ENCODE measurements around the gene IKZF1.

The IKZF1 gene

GRCh38 chr7:50379539-50379938 lies 75.0 kb downstream of the IKZF1 start:
- FAIRE-seq, result no peak

DNA sequence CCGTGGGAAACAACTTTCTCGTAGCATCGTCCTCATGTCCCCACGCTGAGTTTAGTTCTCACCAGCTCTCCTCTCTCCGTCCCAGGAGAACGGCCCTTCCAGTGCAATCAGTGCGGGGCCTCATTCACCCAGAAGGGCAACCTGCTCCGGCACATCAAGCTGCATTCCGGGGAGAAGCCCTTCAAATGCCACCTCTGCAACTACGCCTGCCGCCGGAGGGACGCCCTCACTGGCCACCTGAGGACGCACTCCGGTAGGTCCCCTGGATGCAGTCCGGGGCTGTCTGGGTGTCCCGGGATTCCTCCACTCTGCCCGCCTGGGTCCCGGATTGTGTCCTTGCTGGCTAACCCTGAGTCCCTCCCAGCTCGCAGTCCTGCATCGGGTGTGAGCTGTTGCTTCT lies 77.9 kb downstream of the IKZF1 start:
- FAIRE-seq, result no peak

DNA sequence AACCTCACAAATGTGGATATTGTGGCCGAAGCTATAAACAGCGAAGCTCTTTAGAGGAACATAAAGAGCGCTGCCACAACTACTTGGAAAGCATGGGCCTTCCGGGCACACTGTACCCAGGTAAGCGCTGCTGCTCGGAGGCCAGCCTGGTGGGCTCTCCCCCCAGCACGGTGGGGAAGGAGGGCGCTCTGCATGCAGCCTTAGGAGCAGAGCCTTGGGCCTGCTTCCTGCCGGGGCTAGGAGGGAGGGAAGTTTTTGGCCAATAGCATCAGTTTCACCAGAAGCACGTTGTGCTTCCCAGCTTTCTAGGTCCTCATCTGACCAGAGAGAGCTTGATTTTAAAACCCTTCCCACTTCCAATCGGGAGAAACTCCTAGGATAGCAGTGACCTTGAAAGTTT lies 82.8 kb downstream of the IKZF1 start:
- FAIRE-seq, result no peak

- FAIRE-seq, result no peak
Measured at GRCh38 chr7:50389961-50390360, 85.4 kb downstream of the IKZF1 start.

GRCh38 chr7:50391386-50391785 lies 86.9 kb downstream of the IKZF1 start:
- no peak for FAIRE-seq

DNA sequence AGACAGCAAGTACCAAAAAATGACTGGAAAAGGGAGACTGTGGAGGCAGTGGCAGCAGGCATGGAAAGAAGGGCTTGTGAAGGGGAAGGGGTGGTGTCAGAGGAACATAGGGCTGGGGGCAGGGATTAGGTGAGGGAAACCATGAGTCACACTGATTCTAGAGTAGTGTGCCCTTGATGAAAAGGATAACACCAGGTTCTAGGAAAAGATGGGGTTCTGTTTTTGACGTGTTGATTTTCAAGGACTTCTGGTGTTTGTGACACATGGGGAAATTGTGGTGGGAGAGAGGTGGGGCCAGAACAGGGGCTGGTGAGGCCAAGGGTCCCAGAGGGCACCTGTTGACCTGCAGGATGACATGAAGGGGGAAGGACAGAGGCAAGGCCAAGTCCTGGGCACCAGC lies 88.6 kb downstream of the IKZF1 start:
- FAIRE-seq, result no peak

DNA sequence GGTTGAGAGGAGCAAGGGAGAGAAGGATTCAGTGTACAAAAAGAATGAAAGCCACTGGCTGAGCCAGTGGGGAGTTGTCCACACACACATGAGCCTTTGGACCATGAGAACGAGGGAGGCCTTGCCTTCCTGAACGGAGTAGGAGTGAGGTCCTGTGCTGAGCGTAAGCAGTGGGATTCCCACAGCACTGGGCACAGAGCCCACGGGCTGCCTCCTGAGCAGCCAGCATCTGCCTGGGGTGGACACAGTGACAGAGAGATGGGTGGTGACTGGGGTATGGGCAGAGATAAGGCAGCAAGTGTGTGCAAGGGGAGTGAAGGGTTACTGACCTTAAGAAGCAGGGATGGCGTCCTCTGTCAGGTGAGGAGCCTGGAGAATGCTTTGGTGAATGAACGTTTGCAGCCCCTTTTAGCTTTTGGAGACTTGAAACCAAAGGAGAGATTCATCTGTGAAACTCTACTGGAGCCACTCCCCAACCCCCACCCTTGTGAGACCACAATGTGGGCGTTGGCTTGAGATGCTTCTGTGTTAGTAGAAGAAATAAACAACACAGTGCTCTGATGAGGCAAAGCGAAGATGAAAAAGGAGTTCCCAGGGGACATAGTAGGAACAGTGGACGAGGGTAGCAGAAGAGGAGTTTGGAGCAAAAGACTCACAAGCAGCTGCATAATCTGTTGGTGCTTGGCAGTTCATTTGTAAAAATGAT lies 89.2 kb downstream of the IKZF1 start:
- FAIRE-seq, result no peak

- FAIRE-seq, result no peak
Measured at GRCh38 chr7:50394315-50394714, 89.8 kb downstream of the IKZF1 start.

- FAIRE-seq, result no peak
Measured at GRCh38 chr7:50396856-50397255, 92.3 kb downstream of the IKZF1 start.

- no peak for FAIRE-seq
Measured at GRCh38 chr7:50397320-50397970, 92.9 kb downstream of the IKZF1 start.

GRCh38 chr7:50397971-50398324 lies 93.4 kb downstream of the IKZF1 start:
- no peak for FAIRE-seq

DNA sequence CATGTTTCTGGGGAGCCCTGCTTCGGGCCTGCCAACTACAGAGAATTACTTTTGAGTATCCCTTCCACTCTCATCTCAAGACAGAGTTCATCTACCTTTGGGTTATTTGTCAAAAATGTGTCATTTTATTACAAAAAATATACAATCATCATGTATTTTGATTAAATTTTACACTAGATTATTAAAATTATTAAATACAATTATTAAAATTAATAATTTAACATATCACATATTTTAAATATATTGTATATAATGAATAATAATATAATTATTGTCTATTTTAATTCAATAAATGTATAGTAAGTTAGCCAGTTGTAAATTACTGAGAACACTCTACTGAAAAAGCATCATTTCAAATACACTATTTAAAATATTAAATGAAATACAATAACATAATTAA lies 94.7 kb downstream of the IKZF1 start:
- FAIRE-seq, result no peak

- no peak for FAIRE-seq
Measured at GRCh38 chr7:50399635-50400034, 95.1 kb downstream of the IKZF1 start.

- no peak for FAIRE-seq
Measured at GRCh38 chr7:50400114-50400513, 95.6 kb downstream of the IKZF1 start.

DNA sequence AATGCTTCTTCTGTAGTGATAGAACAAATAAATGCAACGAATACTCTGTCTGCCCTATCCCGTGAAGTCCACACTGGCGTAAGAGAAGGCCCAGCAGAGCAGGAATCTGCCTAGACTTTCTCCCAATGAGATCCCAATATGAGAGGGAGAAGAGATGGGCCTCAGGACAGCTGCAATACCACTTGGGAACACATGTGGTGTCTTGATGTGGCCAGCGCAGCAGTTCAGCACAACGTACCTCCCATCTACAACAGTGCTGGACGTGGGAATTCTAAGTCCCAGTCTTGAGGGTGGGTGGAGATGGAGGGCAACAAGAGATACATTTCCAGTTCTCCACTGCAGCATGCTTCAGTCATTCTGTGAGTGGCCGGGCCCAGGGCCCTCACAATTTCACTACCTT lies 99.9 kb downstream of the IKZF1 start:
- no peak for FAIRE-seq

DNA sequence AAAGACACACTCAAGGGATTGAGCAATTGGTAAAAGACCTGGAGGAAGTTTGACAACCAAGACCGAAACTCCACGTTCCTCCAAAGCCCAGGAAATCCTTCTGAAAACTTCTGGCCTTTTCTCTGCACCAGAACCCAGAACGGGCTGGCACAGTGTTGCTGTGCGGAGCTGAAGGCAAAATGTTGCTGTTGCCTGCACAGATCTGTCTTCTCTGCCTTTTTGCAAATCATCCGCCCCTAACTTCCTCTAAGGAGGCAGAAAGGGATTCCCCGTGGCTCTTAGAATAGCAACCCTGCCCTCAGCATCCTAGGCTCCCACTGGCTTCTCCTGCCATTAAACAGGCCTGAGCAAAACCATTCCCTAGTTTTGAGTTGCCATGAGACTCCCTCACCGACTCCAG lies 100.7 kb downstream of the IKZF1 start:
- FAIRE-seq, result no peak

- FAIRE-seq, result no peak
Measured at GRCh38 chr7:50406935-50407334, 102.4 kb downstream of the IKZF1 start.

GRCh38 chr7:50409856-50410745 lies 105.6 kb downstream of the IKZF1 start:
- FAIRE-seq, result no peak

DNA sequence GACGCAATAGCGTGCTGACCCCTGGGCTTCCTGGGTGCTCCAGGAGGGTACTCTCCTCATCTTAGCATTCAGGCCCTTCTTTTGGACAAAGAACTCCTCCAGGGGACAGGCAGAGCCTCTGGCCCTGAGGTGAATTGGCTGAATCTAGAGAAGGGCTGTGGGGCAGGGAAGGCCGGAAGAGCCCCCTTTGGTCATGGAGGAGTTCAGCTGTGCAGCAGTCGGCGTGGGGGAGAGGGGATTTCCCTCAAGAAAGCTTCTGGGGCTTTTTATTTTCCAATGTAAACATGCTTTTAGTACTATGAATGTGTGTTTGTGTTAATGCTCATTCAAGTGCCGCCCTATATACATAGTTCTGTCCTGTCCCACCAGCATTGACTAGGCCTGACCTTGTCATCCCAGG lies 106.8 kb downstream of the IKZF1 start:
- FAIRE-seq, result no peak

DNA sequence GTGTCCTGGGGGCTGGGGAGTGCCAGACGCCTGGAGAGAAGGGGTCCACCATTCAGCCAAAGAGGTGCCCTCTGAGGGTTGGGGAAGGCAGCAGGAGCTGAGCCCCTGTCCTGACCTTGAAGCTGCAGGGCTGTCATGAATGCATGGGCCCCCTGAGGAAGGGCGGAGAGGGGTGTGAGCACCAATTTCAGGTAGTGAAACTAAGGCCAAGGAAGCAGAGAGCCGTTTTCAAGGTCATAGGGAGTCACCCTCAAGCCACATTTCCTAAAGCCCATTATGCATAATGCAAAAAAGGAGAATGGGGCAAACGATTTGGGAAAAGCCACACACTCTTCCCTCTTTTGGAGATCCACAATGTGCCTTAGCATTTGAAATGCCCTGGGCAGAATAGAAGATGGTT lies 108.5 kb downstream of the IKZF1 start:
- FAIRE-seq, result no peak

GRCh38 chr7:50413561-50413960 lies 109.0 kb downstream of the IKZF1 start:
- FAIRE-seq, result no peak

GRCh38 chr7:50415844-50416364 lies 111.4 kb downstream of the IKZF1 start:
- FAIRE-seq, result no peak

DNA sequence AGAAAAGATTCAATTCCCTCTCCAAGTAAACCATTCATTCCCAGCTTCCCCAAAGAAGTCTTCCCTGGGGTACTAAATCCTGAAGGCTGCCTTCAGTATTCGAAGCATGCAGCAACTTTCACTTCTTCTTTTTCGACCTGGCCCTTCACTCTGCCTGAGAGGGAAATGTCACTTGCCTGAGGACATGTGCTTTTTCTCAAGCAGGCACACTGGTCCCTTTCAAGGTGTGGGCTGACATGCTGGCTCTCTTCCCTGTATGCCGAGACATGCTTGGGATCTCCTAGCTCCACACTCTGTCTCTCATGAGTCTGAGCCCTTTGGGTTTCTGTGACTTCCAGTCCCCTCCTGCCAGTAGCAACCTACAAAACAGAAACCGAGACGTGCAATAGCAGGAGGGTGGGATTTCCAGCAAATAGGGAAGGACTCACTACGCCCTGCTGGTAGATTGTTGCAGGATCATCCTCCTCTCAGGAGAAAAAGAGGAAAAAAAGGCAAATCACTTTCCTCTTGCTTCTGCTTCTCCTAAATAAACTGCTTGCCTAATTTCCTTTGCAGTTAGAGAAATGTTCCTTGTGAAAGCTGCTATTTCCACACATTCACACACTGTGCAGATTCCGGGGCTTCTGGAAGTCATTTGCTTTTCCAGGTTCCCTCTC lies 112.1 kb downstream of the IKZF1 start:
- FAIRE-seq, result no peak
